ENCODE measurements around the gene METTL3.
A peak's percentile ranks its signal among the peaks of the same experiment; 100 is the strongest.

DNA sequence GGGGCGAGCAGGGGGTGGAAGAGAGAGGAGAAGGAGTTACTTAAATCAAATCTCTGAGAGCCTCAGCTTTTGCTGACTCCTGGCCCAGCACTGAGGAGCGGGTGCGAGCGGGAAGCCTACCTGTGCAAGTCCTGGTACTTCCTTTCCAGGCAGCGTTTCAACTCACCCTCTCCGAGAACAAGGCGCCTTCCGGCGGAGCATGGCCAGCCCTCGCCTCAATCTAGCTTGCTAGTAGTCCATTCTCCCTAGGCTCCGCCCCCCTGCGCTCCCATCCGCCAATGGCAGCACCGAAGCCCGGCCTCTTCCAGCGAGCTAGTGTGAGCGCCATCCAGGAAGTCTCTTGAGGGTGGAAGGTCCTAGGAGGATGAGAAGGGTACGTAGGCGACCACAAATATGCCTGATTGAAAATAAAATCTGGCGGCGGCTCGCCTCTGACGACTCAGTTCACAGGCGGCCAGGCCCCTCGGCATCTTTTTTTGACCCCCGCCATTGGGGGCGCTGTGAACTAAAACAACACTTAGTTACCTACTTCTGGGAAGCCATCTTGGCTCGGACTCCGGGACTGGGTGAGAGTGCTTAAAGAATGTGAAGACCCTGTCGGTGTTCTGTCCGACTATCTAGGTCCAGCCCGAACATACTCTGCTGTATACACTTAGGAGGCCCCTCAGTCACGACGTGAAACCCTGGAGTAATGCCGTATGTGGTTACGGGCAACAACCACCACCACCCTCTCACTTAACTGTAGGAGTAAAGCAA is 55.0 kb downstream of the METTL3 start, which contains the start of gene CHD8:
- TF ChIP-seq CTCF (IDR thresholded peaks at IDR 0.05): peak; percentile 54 to 66 (median 58)
- TF ChIP-seq POLR2A (IDR thresholded peaks at IDR 0.05): no peak

Measured in breast epithelium (tissue), 3 donors.